Measurements from ENCODE around the gene ZCCHC3. TPM values are rescaled to one million over a fixed set of nuclear protein-coding genes. Genes with fewer than 3 reads are reported as not detected.

ZCCHC3 gene
- total RNA-seq, 1 donor from 2014 or later: 5.6 TPM

DNA sequence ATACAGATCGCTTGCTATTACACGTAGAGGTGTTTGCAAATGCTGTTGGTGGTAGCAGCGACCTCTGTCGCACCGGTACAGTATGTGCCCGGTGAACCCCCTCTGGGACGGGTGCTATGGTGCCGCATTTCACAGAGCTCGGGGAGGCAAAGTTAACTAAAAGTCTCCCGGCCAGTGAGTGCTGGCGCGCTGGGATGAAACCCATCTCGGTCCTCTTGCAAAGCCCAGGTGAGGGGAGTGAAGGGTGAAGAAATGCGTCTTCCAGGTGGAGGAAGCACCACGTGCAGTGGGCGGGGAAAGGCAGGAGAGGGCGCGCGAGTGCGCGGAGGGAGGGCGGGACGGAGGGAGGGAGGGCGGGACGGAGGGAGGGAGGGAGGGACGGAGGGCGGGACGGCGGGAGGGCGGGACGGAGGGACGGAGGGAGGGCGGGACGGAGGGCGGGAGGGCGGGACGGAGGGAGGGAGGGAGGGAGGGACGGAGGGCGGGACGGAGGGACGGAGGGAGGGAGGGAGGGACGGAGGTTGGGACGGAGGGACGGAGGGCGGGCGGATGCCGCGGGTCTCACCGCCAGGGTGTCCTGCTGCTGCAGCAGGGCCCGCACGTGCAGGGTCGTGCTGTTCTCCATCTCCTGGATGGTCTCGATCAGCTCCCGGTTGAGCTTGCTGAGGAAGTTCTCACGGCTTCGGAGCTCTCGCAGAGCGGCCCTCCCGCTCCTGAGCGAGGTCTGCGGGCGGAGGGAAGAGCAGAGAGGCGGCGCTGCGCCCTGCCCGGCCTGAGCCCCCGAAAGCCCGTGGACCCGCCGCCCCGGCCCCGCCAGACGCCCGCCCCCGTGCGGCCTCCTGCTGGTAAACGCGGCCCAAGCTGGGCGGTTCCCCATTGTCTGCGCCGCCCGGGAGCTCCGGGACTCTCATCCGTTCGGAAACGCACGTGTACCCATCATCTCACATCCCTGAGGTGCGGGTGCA lies 18.5 kb upstream of the ZCCHC3 start:
- no peak for ATAC-seq
- DNase-seq (ENCODE audit: low spot score): peak; percentile 38

DNA sequence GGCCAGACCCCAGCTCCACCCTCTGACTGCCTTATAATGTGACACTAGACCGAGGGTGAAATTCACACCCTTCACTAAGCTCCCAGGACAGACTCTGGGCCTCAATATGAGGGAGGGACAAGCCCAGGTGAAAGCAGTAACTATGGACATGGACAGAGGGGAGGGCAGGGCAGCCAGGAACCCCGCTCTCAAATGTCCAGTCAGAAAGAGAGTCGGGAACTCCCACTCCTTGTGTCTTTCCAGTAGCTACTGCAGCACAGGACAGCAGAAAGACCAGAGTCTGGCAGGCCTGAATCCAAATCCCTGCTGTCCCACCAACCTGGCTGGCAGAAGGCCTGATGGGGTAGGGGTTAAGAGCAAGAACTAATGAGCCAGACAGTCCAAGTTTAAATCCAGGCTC lies 13.2 kb upstream of the ZCCHC3 start:
- no peak for ATAC-seq
- DNase-seq (ENCODE audit: low spot score): no peak

DNA sequence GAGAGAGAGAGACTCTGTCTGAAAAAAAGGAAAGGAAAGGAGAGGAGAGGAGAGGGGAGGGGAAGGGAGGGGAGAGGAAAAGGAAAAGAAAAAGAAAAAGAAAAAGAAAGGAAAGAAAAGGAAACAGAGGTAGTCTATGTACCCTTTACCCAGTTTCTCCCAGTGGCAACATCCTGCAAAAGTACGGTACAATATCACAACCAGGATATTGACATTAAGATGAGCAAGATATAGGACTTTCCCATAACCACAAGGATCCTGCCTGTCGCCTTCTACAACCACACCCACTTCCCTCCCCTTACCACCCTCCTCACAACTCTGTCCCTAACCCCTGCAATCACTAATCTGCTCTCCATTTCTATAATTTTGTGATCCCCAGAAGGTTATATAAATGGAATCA lies 10.9 kb upstream of the ZCCHC3 start:
- ATAC-seq: no peak
- DNase-seq (ENCODE audit: low spot score): no peak

DNA sequence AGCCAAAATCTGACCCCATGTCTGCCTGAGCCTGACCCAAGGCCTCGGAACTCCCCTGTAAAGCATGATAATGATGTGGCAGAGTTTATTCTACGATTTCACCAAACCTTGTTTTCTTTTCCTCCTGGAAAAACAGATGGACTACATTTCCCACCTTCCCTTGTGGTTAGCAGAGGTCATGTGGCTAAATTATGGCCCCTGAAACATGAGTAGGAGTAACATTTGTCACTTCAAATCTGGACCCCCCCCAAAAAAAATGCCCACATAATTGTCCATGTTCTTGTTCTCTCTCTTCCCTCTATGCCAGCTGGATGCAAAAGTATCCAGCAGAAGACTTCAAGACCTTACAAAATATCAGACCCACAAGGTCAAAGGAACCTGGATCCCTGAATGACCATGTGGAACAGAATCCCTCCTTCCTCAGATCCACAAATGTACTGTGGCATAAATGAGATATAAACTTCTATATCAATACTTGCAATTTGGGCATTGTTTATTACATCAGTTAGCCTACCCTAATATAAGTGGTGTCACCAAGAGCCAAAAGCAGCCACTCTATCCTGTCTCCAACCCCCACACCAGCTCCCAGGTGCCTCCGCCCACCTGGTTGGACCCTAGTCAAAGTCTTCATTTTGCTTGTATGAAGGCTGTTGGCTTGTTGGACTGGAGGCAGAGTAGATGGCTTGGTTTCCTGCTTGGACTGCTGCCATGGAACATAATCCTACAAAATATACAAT lies 8.2 kb upstream of the ZCCHC3 start:
- ATAC-seq (no peak), DNase-seq (ENCODE audit: low spot score) (no peak)

DNA sequence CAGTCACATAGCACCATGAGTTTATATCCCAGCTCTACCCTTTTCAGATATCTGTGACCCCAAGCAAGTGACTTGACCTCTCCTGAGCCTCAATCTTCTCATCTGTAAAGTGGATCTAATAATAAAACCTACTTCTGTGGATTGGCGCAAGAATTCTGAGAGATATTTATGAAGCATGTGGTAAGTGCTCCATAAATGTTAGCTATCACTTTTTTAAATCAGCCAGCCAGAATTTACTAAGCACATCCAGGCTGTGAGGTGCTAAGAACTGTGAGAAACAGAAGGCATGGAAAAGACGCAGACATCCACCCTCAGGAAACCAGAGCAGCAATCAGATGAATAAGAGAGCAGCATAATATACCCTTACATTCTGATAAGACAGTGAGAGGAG lies 7.7 kb upstream of the ZCCHC3 start:
- DNase-seq (ENCODE audit: low spot score) (no peak), ATAC-seq (no peak)

DNA sequence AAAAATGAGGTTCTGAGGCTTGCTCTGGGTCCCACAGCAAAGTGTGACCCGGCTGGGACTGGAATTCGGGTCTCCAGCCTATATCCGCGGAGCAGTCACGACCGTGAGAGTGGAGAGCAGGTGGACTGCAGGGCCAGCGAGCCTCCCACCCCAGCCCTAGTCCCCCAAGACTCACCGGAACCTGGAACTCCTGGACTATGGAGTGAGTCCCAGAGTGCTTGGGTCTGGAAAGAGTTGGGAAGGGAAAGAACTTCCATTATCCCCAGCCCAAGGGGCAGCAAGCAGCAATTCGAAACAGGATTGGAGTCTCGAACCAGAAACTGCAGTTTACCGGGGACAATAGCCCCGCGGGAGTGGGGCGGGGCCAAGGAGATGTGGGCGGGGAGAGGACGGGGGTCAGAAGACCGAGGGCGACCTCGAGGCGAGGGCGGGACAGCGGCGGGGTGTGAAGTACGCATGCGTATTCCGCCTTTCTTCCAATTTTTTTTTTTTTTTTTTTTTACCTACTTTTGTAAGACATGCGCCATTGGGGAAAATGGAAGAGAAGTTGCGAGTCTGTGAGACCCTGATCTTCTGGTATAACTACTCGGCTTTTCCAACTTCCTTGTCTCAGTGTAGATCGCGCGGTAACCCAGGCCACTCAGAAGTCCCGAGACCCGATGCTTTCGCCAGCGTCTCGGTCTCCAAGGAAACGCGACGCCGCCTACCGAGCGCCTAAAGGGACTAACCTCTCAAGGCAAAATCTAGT lies 7.1 kb upstream of the ZCCHC3 start, which contains the start of gene C20orf96:
Gene C20orf96, minus strand, starts transcription at position 667 of the 748 bp plus-strand sequence. Its CDS starts 140 bp downstream, at position 527.
- DNase-seq (ENCODE audit: low spot score) (peak; percentile 92), ATAC-seq (peak; percentile 99)

DNA sequence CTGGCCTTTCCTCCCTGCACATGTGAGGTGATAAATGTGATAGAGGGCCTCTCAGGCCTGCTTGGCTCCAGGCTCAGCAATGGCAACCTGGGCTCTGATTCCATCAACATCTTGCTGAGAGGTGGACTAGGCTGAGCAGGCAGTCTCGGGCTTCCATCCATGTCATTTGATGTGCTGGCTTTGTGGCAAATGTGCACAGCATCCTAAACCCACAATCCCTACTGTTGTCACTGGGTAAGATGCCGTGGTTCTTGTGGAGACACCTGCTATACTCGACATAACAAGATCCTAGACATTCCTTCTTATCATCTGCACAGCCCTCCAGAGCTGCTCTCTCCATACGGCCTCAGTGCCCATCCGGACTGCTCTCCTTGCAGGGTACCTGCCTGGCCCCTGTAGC lies 2.8 kb upstream of the ZCCHC3 start:
- ATAC-seq: no peak

DNA sequence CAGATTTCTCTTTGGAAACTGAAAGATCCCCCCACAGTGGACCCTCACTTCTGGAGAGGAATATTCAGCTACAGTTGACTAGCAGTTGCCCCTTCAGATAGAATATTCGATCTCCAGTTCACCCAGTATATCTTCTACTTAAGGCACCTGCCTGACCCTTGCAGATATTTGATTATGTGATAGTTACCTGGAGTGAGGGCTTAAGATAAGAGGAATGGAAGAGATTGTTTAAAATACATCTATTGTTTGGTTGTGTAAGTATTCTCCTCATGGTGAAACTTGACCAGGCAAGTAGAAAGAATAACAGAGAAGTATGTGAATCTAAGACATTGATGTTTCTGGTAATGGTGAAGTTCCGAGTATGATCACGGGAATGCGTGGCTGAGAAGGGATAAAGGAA lies 1.6 kb upstream of the ZCCHC3 start:
- ATAC-seq: no peak
- DNase-seq (ENCODE audit: low spot score): no peak

More for the DNA sequence above, 2.8 kb upstream of the ZCCHC3 start:
- DNase-seq (ENCODE audit: low spot score): no peak

DNA sequence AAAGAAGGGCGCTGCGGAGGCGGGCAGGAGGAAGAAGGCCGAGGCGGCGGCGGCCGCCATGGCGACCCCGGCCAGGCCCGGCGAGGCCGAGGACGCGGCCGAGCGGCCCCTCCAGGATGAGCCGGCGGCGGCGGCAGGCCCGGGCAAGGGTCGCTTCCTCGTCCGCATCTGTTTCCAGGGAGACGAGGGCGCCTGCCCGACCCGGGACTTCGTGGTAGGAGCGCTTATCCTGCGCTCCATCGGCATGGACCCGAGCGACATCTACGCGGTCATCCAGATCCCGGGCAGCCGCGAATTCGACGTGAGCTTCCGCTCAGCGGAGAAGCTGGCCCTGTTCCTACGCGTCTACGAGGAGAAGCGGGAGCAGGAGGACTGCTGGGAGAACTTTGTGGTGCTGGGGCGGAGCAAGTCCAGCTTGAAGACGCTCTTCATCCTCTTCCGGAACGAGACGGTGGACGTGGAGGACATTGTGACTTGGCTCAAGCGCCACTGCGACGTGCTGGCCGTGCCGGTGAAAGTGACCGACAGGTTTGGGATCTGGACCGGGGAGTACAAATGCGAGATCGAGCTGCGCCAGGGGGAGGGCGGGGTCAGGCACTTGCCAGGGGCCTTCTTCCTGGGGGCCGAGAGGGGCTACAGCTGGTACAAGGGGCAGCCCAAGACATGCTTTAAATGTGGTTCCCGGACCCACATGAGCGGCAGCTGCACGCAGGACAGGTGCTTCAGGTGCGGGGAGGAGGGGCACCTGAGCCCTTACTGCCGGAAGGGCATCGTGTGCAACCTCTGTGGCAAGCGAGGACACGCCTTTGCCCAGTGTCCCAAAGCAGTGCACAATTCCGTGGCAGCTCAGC lies 780 bp downstream of the ZCCHC3 start:
- peak; percentile 71 for ATAC-seq
- DNase-seq (ENCODE audit: low spot score): peak; percentile 80

DNA sequence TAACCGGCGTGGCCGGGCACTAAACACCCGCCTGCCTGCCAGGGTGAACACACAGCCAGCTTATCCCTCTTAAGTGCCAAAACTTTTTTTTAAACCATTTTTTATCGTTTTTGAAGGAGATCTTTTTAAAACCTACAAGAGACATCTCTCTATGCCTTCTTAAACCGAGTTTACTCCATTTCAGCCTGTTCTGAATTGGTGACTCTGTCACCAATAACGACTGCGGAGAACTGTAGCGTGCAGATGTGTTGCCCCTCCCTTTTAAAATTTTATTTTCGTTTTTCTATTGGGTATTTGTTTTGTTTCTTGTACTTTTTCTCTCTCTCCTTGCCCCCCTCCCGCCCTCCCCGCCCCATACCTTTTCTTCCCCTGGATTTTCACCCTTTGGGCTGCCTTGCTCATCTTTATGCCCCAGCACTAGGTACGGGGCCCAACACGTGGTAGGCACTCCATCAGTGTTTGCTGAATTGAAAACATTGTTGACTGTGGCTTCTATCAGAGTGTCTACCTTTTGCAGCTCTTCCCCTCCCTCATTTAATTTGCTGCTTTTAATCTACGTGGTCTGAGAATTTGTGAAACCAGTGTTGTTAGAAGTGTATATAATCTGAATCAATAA lies 1.5 kb downstream of the ZCCHC3 start:
- no peak for ATAC-seq
- DNase-seq (ENCODE audit: low spot score): no peak

DNA sequence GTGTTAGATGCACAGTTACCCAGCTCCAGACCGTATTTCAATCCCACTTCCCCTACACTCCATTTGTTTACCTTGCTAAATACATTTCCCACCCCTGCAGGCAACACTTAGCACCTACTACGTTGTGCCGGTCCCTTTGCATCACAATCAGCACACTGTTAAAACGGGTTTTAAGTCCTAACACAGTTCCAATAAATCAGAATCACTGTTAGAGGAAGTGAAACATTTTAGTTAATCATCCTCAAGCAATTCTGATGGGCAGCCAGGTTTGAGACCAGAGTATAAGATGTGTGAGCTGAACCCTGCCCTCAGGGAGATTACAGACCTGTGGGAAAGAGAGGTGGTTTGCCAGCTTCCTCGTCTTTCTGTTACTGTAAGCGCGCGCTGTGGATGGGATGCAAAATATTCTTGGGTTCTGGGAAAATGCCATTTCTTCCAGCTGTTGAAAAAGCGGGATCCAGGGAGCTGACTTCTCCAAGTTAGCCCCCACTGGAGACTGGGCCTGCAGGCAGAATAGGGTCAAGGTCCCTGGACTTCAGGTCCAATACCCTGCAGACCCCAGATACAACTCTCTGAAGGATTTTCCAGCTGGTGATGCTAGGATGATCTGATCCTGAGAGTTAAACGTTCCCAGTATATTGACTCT lies 3.1 kb downstream of the ZCCHC3 start:
- DNase-seq (ENCODE audit: low spot score) (no peak), ATAC-seq (no peak)

DNA sequence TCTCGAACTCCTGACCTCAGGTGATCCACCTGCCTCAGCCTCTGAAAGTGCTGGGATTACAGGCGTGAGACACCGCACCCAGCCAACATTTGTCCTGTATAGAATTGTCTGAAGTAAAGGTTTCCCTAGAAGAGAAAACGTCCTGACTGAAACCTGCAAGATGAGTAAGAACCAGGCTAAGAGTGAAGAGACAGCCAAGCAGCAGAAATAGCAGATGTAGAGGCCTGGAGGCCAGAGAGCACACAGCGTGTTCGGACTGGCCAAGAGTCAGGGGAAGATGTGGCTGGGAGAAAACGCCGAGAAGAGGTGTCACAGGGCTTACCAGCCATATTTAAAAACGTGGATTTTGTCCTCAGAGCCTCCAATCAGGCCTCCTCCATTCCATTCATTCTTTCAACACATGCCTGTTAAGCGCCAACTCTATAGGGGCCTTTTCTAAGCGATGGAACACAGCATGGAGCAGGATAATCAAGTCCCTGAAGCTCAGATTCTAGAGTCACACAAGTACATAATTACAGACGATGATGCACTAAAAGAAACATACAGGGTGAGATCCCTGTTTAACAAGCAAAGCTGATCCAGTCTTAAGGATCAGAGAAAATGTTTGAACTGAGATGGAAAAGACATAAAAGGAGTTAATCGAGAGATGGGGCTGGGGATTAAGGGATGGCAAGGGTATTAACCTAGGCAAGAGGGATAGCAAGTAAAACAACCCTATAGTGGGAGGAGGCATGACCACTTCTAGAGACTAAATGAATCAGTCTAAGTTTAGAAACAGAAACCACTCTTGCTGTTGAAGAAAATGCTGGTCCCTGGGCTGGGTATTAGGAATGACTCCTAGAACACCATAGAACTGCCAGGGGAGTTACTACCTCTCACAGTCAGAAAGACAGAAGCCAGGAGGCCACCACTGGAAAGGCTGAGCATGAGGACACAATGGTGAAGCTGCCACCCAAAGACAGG lies 4.8 kb downstream of the ZCCHC3 start:
- ATAC-seq (no peak), DNase-seq (ENCODE audit: low spot score) (no peak)

DNA sequence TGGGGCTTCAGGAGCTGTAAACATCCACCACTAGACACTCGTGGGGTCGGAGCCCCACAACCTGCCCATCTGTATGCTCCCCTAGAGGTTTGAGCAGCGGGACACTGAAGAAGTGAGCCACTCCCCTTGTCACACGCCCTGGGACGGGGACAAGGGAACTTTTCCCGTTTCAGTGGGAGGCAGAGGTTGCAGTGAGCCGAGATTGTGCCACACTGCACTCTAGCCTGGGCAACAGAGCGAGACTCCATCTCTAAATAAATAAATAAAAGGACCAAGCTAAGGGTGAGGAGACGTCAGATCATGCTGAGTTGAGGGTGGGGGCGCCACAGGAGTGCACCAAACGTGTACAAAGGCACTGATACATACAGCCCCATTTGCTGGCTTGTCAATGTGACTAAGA lies 8.4 kb downstream of the ZCCHC3 start:
- no peak for ATAC-seq
- no peak for DNase-seq (ENCODE audit: low spot score)

DNA sequence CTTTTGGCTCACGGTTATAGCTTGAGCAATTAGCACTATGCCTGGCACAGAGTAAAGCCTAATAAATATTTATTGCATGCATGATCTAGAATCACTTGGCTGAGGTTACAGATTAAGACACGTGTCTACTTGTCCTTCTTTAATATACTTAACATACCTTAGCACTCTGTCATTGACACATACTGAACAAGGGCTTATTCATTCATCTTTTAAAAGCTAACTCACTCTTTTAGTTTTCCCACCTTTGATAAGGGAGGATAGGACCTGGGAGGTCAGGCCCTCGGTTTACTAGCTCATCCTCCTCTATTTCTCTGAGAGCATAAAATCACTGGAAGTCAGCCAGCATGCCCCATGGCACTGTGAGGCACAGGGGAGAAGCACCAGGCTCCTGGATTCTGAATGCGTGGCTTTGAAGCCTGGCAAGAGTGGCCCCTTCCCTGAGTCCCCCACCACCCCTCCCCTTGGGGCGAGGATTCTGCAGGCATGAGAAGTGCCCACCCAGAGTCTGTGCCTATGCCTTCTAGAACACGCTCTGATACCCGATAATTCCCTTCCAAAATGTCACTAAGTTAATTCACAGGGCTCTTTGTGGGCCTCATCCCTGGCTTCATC lies 11.2 kb downstream of the ZCCHC3 start:
- no peak for DNase-seq (ENCODE audit: low spot score)
- ATAC-seq: no peak

DNA sequence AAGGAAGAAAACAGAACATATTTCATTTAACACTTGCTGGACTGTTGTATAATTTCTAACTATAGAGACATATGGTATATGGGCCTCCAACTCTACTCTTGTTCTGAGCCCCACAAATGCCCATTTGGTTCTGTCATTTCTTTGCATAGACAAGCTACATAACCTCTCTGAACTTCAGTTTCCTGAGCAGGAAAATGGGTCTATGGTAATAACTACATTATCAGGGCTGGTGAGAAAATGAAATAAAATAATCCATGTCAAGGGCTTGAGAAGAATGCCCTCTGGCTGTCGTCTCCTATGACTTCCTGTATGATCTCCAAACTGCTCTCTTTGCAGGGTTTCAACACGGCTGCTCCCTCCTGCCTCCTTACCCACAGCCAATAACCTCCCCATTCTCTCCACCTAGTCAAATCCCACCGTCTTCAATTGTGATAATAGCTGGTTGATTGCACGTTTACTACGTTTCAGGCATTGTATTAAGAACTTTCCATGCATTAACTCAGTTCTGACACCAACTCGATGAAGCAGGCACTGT lies 12.0 kb downstream of the ZCCHC3 start:
- ATAC-seq (no peak), DNase-seq (ENCODE audit: low spot score) (no peak)

DNA sequence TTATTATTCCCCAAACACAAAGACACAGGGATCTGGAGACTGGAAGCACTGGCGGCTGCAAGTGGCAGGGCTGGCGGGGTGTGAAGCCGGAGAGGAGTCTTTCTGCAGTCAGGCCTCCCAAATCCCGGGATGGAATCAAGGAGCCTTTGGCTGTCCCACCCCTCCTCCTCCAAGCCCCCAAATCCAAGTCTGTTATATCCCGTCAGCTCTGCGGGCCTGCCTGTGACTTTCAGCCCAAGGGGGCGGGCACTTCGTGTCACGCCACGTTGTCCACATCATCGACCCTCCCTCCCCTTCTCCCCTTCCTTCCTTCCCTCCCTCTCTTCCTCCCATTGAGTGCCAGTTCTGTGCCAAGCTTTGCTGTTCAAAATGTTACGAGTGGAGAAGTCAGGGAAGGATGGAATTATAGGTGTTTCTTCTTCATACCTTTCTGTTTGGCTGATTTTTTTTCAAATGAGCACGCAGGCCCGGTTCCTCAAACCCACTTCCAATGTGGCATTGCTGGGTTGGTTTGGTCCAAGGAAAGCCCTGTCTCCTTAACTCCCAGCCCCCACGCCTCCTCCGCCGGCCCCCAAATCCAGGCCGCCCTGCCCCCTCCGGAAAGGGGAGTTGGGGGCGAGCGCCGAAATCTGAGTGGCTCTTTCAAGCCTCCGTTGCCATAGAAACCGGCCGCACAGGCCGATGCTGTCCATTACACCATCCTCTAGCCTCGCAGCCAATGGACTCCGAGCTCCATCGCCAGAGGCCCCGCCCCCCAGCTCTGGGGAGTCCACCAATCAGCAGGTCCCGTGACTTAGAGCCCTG lies 12.7 kb downstream of the ZCCHC3 start:
- peak; percentile 95 for ATAC-seq

DNA sequence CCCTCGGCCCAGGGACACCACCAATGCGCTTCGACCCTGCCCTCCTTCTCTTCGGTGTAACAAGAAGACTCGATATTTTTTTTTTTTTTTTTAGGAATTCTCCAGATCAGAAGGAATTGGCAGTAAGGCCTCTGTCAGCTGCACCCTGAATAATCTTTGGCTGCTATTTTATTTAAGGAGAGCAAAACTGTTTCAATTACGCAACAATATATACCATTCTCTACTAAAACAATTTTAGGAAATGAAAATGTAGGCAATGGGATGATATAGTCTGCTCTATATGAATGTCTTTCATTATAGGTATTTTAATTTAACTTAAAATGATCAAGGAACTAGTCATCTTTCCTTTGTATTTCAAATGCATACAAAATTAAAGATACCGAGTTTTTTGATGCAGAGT lies 13.3 kb downstream of the ZCCHC3 start:
- ATAC-seq: no peak

More for the DNA sequence above, 12.7 kb downstream of the ZCCHC3 start:
- DNase-seq (ENCODE audit: low spot score): peak; percentile 82

More for the DNA sequence above, 13.3 kb downstream of the ZCCHC3 start:
- no peak for DNase-seq (ENCODE audit: low spot score)

Data from left lobe of liver (tissue), 2 donors.